WTC11 (cell line): ENCODE measurements around the gene SAG. TPM values are rescaled to one million over a fixed set of nuclear protein-coding genes. Genes with fewer than 3 reads are reported as not detected.

Source experiments
- ATAC-seq: fragments of 200-7000 bp; cut with Tn5 transposase; 2 replicates; pipeline ENCODE4 v1.10.0; 2021; ENCODE audit warnings: mild to moderate bottlenecking, moderate library complexity
- CTCF ChIA-PET: fragments of 300-600 bp; sonication (Branson Sonifier 250); formaldehyde crosslinking; loops from one replicate; lab custom pipeline; 2021; ENCODE audit warnings: antibody characterized with exemption; lab: Charles Lee
- POLR2A ChIA-PET: fragments of 350-600 bp; sonication (Branson Sonifier 250); formaldehyde crosslinking; loops from one replicate; lab custom pipeline; 2021; ENCODE audit warnings: antibody characterized with exemption; lab: Charles Lee
- DNase-seq: peaks from one replicate; pipeline ENCODE4 v3.0.0; 2021; ENCODE audit warnings: low spot score
- H3K27ac Mint-ChIP-seq: 2 replicates; pipeline ENCODE4 v1.8.0; 2021; ENCODE audit warnings: mixed read lengths
- H3K27me3 Mint-ChIP-seq: 2 replicates; pipeline ENCODE4 v1.8.0; 2021; ENCODE audit warnings: low read depth, mild to moderate bottlenecking, moderate library complexity, mixed read lengths
- H3K36me3 Mint-ChIP-seq: 2 replicates; pipeline ENCODE4 v1.8.0; 2021; ENCODE audit warnings: mixed read lengths
- H3K4me1 Mint-ChIP-seq: 2 replicates; pipeline ENCODE4 v1.8.0; 2022; ENCODE audit warnings: mixed read lengths
- H3K4me3 Mint-ChIP-seq: 2 replicates; pipeline ENCODE4 v1.8.0; 2021; ENCODE audit warnings: mild to moderate bottlenecking, moderate library complexity, mixed read lengths
- H3K9me3 Mint-ChIP-seq: 2 replicates; pipeline ENCODE4 v1.8.0; 2021; ENCODE audit warnings: mixed read lengths
- ARID4B ChIP-seq: sonication (generic); formaldehyde crosslinking; IDR thresholded peaks from 2 replicates; pipeline ENCODE4 v1.8.0; 2023; ENCODE audit warnings: missing genetic modification reagents, mild to moderate bottlenecking, borderline replicate concordance
- ATF1 ChIP-seq: sonication (generic); formaldehyde crosslinking; IDR thresholded peaks from 2 replicates; pipeline ENCODE4 v1.8.1; 2023; ENCODE audit warnings: mild to moderate bottlenecking, moderate library complexity, missing genetic modification reagents
- CDX4 ChIP-seq: fragments of 250-450 bp; sonication (Bioruptor Pico); IDR thresholded peaks from 2 replicates; pipeline ENCODE4 v1.9.0; 2021; ENCODE audit warnings: moderate library complexity, mild to moderate bottlenecking, inconsistent platforms, borderline replicate concordance
- CTCF ChIP-seq: fragments of 200-600 bp; IDR thresholded peaks from 2 replicates; pipeline ENCODE4 v1.8.0; 2022; ENCODE audit warnings: antibody characterized with exemption
- E2F1 ChIP-seq: sonication (generic); formaldehyde crosslinking; IDR thresholded peaks from 2 replicates; pipeline ENCODE4 v1.8.0; 2022; ENCODE audit warnings: mild to moderate bottlenecking, missing genetic modification reagents
- FOXJ3 ChIP-seq: sonication (generic); formaldehyde crosslinking; IDR thresholded peaks from 2 replicates; pipeline ENCODE4 v1.9.0; 2021; ENCODE audit warnings: missing genetic modification reagents, mild to moderate bottlenecking, borderline replicate concordance
- FOXP4 ChIP-seq: sonication (generic); formaldehyde crosslinking; IDR thresholded peaks from 2 replicates; pipeline ENCODE4 v1.8.0; 2022; ENCODE audit warnings: mild to moderate bottlenecking, missing genetic modification reagents
- IRF1 ChIP-seq: sonication (generic); formaldehyde crosslinking; IDR thresholded peaks from 2 replicates; pipeline ENCODE4 v1.8.0; 2023; ENCODE audit warnings: missing genetic modification reagents
- JUN ChIP-seq: sonication (generic); formaldehyde crosslinking; IDR thresholded peaks from 2 replicates; pipeline ENCODE4 v1.8.0; 2023; ENCODE audit warnings: mild to moderate bottlenecking, missing genetic modification reagents
- NR3C1 ChIP-seq: sonication (generic); formaldehyde crosslinking; conservative IDR thresholded peaks from 2 replicates; pipeline ENCODE4 v1.8.1; 2023; ENCODE audit warnings: low read depth, mild to moderate bottlenecking, missing genetic modification reagents
- SOX15 ChIP-seq: fragments of 250-450 bp; sonication (Bioruptor Pico); IDR thresholded peaks from 2 replicates; pipeline ENCODE4 v1.9.0; 2021; ENCODE audit warnings: mild to moderate bottlenecking
- TEAD1 ChIP-seq: sonication (generic); formaldehyde crosslinking; IDR thresholded peaks from 2 replicates; pipeline ENCODE4 v1.8.0; 2022; ENCODE audit warnings: mild to moderate bottlenecking, missing genetic modification reagents
- ZBTB43 ChIP-seq: sonication (generic); formaldehyde crosslinking; IDR thresholded peaks from 2 replicates; pipeline ENCODE4 v1.8.1; 2023; ENCODE audit warnings: mild to moderate bottlenecking, missing genetic modification reagents
- total RNA-seq: library from RNA; stranded (reverse); gene quantifications from 3 replicates; pipeline ENCODE4 v1.2.3, GENCODE V29; 2021

SAG gene
- total RNA-seq, 1 experiment from 2014 or later, result not detected

- TF ChIP-seq FOXJ3 (CRISPR knock-in tag) (no peak), SOX15 (CRISPR knock-in tag) (no peak), JUN (CRISPR knock-in tag) (no peak), CDX4 (CRISPR knock-in tag) (no peak)
Observed at GRCh38 chr2:233312874-233313273, 5.3 kb downstream of the SAG start (continued).

GRCh38 chr2:233314180-233314925 is 6.7 kb downstream of the SAG start:
- POLR2A ChIA-PET, result no interaction called here
- CTCF ChIA-PET, result interaction anchor here (0.6 to 0.7 kb wide), 2 partner anchors 58 to 188 kb away, joined by 3 read pairs; no protein-coding TSS in a partner anchor
- no peak overlapping the region for H3K27ac Mint-ChIP-seq
- TF ChIP-seq ATF1 (CRISPR knock-in tag) (no peak), NR3C1 (CRISPR knock-in tag) (no peak), ARID4B (no peak), IRF1 (CRISPR knock-in tag) (no peak), FOXP4 (CRISPR knock-in tag) (no peak), CTCF (no peak), TEAD1 (CRISPR knock-in tag) (no peak), E2F1 (no peak), ZBTB43 (CRISPR knock-in tag) (no peak)
- no peak overlapping the region for H3K4me3 Mint-ChIP-seq
- ATAC-seq (no peak), DNase-seq (no peak)
- H3K27me3 Mint-ChIP-seq, result no peaks in the 10 kb centered on the region
- no peaks in the 10 kb centered on the region for H3K36me3 Mint-ChIP-seq
- peaks cover 5% of the 10 kb centered on the region; the same call in 1 of the 2 replicates for H3K9me3 Mint-ChIP-seq
- H3K4me1 Mint-ChIP-seq, result no peaks in the 10 kb centered on the region
